GM21515 (cell line): ENCODE results near the gene MSRB1.

ENCODE experiments used
- ATAC-seq: cut with Tn5 transposase; IDR thresholded peaks from one replicate; pipeline ENCODE4 v1.9.1; 2021; ENCODE audit not compliant: unreplicated experiment

The MSRB1 gene

GRCh38 chr16:1918351-1919326 is 24.4 kb downstream of the MSRB1 start, which contains the start of gene HS3ST6:
Gene HS3ST6 (minus strand): TSS chr16:1918415. CDS start chr16:1918323, 92 bp downstream.
- no peak for ATAC-seq

- ATAC-seq = no peak
Observed at GRCh38 chr16:1917665-1918350, 25.2 kb downstream of the MSRB1 start.

GRCh38 chr16:1917056-1917664 is 25.8 kb downstream of the MSRB1 start:
- ATAC-seq = no peak

GRCh38 chr16:1916640-1916990 is 26.4 kb downstream of the MSRB1 start:
- ATAC-seq = no peak

GRCh38 chr16:1915732-1916639 is 27.0 kb downstream of the MSRB1 start:
- no peak for ATAC-seq

GRCh38 chr16:1914988-1915387 is 28.0 kb downstream of the MSRB1 start:
- no peak for ATAC-seq

- no peak for ATAC-seq
Observed at GRCh38 chr16:1914084-1914608, 28.9 kb downstream of the MSRB1 start.

- no peak for ATAC-seq
Observed at GRCh38 chr16:1913327-1914083, 29.5 kb downstream of the MSRB1 start.

GRCh38 chr16:1912215-1912543 is 30.8 kb downstream of the MSRB1 start:
- no peak for ATAC-seq

GRCh38 chr16:1911467-1912214 is 31.4 kb downstream of the MSRB1 start:
- ATAC-seq = no peak

GRCh38 chr16:1909561-1910231 is 33.3 kb downstream of the MSRB1 start:
- no peak for ATAC-seq

GRCh38 chr16:1908983-1909382 is 34.0 kb downstream of the MSRB1 start:
- ATAC-seq = no peak

- ATAC-seq = no peak
Observed at GRCh38 chr16:1908184-1908583, 34.8 kb downstream of the MSRB1 start.

- no peak for ATAC-seq
Observed at GRCh38 chr16:1907226-1907860, 35.7 kb downstream of the MSRB1 start.

GRCh38 chr16:1906846-1907165 is 36.2 kb downstream of the MSRB1 start:
- no peak for ATAC-seq

GRCh38 chr16:1906055-1906845 is 36.7 kb downstream of the MSRB1 start:
- no peak for ATAC-seq
